ENCODE measurements around the gene SASH3.

Gene SASH3

DNA sequence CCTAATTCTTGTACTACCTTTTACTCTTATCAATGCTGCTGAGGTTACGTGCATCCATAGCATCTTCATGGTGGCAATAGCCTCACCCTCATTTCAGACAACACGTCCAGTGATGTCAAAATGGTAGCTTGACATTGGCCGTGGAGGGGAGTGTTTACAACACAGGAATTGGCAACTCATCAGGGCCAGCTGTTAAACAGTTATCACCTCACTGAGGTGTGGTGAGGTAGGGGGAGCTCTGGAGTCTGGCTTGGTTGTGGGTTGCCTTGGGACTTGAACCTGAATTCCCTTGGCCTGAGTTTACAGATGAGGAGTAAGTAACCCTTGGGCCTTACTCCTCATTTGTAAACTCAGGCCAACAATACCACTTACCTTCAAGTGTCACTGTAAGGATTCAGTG, 10.4 kb downstream of the SASH3 start:
- H3K4me3 ChIP-seq (ENCODE audit: low read depth, low read length) = no peak overlapping the region
- no peak for DNase-seq (ENCODE audit: low read depth)
- TF ChIP-seq, protein P1, sequence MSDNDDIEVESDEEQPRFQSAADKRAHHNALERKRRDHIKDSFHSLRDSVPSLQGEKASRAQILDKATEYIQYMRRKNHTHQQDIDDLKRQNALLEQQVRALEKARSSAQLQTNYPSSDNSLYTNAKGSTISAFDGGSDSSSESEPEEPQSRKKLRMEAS (IDR thresholded peaks at IDR 0.05; ENCODE audit: low read depth, low read length) = no peak
- TF ChIP-seq MYC (IDR thresholded peaks at IDR 0.05; ENCODE audit: low read depth, low read length) (no peak), POLR2A (IDR thresholded peaks at IDR 0.05; ENCODE audit: extremely low read depth, insufficient read length) (no peak)
- TF ChIP-seq, protein P2, sequence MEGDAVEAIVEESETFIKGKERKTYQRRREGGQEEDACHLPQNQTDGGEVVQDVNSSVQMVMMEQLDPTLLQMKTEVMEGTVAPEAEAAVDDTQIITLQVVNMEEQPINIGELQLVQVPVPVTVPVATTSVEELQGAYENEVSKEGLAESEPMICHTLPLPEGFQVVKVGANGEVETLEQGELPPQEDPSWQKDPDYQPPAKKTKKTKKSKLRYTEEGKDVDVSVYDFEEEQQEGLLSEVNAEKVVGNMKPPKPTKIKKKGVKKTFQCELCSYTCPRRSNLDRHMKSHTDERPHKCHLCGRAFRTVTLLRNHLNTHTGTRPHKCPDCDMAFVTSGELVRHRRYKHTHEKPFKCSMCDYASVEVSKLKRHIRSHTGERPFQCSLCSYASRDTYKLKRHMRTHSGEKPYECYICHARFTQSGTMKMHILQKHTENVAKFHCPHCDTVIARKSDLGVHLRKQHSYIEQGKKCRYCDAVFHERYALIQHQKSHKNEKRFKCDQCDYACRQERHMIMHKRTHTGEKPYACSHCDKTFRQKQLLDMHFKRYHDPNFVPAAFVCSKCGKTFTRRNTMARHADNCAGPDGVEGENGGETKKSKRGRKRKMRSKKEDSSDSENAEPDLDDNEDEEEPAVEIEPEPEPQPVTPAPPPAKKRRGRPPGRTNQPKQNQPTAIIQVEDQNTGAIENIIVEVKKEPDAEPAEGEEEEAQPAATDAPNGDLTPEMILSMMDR (IDR thresholded peaks at IDR 0.05; ENCODE audit: low read depth, low read length) = no peak

DNA sequence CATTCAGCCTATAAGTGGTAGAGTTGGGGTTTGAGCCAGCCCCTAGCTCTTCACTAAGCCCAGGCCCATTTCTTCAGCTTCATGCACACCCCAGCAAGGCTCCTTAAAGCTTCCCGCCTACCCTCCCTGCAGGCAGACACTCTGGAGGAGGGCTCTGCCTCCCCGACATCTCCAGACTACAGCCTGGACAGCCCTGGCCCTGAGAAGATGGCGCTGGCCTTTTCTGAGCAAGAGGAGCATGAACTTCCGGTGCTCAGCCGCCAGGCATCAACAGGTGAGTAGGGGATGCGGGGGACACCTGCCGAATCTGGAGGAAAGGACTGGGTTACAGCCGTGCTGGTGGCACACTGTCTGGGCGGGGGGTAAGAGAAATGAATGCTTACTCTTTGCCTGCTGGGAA, 11.1 kb downstream of the SASH3 start:
- H3K4me3 ChIP-seq (ENCODE audit: low read depth, low read length) = no peak overlapping the region
- TF ChIP-seq POLR2A (IDR thresholded peaks at IDR 0.05; ENCODE audit: extremely low read depth, insufficient read length) (no peak), MYC (IDR thresholded peaks at IDR 0.05; ENCODE audit: low read depth, low read length) (no peak)
- TF ChIP-seq, protein P2 (IDR thresholded peaks at IDR 0.05; ENCODE audit: low read depth, low read length) = no peak
- TF ChIP-seq, protein P1 (IDR thresholded peaks at IDR 0.05; ENCODE audit: low read depth, low read length) = no peak
- DNase-seq (ENCODE audit: low read depth) = no peak

DNA sequence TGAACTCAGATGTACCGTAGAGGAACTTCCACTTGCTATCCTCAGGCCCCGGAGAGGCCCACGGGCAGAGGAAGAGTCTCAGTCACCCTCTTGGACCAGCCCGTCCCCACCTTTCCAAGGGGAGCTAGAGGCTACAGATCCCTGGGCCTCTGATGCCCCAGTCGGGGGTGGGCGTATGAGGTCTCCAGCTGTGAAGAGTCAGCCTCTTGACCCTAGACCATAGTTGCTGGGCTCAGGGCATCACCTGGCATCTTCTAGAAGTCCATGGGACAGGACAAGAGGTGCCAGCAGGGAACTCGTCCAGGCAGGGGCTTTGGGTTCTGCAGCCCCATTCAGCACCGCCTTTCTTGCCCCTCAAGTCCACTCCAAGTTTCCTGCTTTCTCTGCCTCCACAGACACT, 11.6 kb downstream of the SASH3 start:
- TF ChIP-seq, protein P2 (IDR thresholded peaks at IDR 0.05; ENCODE audit: low read depth, low read length) = no peak
- TF ChIP-seq MYC (IDR thresholded peaks at IDR 0.05; ENCODE audit: low read depth, low read length) (no peak), POLR2A (IDR thresholded peaks at IDR 0.05; ENCODE audit: extremely low read depth, insufficient read length) (no peak)
- TF ChIP-seq, protein P1 (IDR thresholded peaks at IDR 0.05; ENCODE audit: low read depth, low read length) = no peak
- DNase-seq (ENCODE audit: low read depth) = no peak
- no peak overlapping the region for H3K4me3 ChIP-seq (ENCODE audit: low read depth, low read length)

DNA sequence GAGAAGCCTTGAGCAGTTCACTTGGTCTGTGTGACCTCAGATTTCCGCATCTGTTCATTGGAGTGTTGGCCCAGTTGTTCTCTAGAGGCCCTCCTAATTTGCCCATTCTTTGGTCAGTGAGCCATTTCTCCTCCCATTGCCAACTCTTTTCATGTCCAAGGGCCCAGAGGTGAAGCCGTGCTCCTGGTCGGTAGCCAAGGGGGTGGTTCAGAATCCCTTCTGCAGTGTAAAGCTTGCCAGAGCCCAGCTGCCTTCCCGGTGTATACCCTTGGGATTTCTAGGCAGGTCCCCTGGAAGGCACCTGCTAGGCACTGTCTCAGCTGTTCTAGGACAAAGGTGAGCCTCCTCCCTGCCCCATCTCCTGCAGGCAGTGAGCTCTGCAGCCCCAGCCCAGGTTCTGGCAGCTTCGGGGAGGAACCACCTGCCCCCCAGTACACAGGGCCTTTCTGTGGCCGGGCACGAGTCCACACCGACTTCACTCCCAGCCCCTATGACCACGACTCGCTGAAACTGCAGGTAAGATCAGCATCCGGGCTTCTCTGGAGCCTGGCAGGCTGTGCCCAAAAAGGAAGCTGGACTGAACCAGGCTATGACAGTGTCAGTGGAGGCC, 12.3 kb downstream of the SASH3 start:
- TF ChIP-seq, protein P1 (IDR thresholded peaks at IDR 0.05; ENCODE audit: low read depth, low read length) = no peak
- TF ChIP-seq POLR2A (IDR thresholded peaks at IDR 0.05; ENCODE audit: extremely low read depth, insufficient read length) (no peak), MYC (IDR thresholded peaks at IDR 0.05; ENCODE audit: low read depth, low read length) (no peak)
- TF ChIP-seq, protein P2 (IDR thresholded peaks at IDR 0.05; ENCODE audit: low read depth, low read length) = no peak
- no peak overlapping the region for H3K4me3 ChIP-seq (ENCODE audit: low read depth, low read length)
- DNase-seq (ENCODE audit: low read depth) = no peak

DNA sequence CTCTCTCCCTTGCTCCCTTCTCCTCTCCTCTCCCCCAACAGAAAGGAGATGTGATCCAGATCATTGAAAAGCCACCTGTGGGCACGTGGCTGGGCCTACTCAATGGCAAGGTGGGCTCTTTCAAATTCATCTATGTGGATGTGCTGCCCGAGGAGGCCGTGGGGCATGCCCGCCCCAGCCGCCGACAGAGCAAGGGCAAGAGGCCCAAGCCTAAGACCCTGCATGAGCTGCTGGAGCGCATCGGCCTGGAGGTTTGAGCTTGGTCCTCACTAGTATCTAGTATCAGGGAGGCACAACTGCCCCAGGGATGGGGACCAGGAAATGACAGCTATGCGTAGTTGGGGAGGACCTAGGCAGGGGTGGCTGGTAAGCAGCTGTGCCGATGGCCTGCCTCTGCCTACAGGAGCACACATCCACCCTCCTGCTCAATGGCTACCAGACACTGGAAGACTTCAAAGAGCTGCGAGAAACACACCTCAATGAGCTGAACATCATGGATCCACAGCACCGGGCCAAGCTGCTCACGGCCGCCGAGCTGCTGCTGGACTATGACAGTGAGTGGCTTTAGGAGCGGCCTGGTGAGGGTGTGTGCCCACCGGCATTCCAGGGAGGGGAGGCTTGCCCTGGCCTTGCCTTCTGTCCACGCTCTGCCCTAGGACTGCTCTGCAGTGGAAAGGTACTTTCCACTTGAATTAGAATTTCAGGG, 13.0 kb downstream of the SASH3 start:
- no peak overlapping the region for H3K4me3 ChIP-seq (ENCODE audit: low read depth, low read length)
- TF ChIP-seq, protein P2 (IDR thresholded peaks at IDR 0.05; ENCODE audit: low read depth, low read length) = no peak
- TF ChIP-seq MYC (IDR thresholded peaks at IDR 0.05; ENCODE audit: low read depth, low read length) (no peak), POLR2A (IDR thresholded peaks at IDR 0.05; ENCODE audit: extremely low read depth, insufficient read length) (no peak)
- no peak for DNase-seq (ENCODE audit: low read depth)
